B cell (primary cell): ENCODE results near the gene HPD. TPM values are rescaled to one million over a fixed set of nuclear protein-coding genes. Genes with fewer than 3 reads are reported as not detected.

Source experiments
- ATAC-seq: fragments of 200-7000 bp; cut with Tn5 transposase; one replicate; pipeline ENCODE4 v1.10.0; 2021; ENCODE audit warnings: low read depth, mild to moderate bottlenecking, moderate number of reproducible peaks, moderate library complexity
- CTCF ChIA-PET: fragments of 350-600 bp; sonication (Branson Sonifier 250); formaldehyde crosslinking; loops from one replicate; lab custom pipeline; 2021; ENCODE audit warnings: antibody characterized with exemption, inconsistent platforms; lab: Charles Lee
- POLR2A ChIA-PET: fragments of 350-600 bp; sonication (Branson Sonifier 250); formaldehyde crosslinking; loops from one replicate; lab custom pipeline; 2021; ENCODE audit warnings: antibody characterized with exemption; lab: Charles Lee
- DNase-seq: peaks from one replicate; pipeline ENCODE4 v3.0.0; 2013
- H2AFZ ChIP-seq: 2 replicates; pipeline ENCODE4 v1.6.1; 2012; ENCODE audit warnings: mild to moderate bottlenecking, low read depth, low read length; ENCODE audit not compliant: insufficient read depth, poor library complexity, severe bottlenecking
- H3K27ac ChIP-seq, 2 donors: 1 replicate in 1 of 2; 2 replicates in 1 of 2; pipeline ENCODE4 v1.5.1; 2012 to 2013; ENCODE audit warnings: low read length in 2 of 2, mild to moderate bottlenecking in 2 of 2, moderate library complexity in 1 of 2
- H3K27me3 ChIP-seq, 4 experiments: fragments of 200-600 bp in 1 of 4; sonication (generic) in 1 of 4; replicated peaks in 1 of 4; 1 replicate in 2 of 4; 2 replicates in 2 of 4; pipeline versions ENCODE4 v1.6.1 to v1.7.0; 2013 to 2016; ENCODE audit warnings: low read length in 3 of 4, mild to moderate bottlenecking in 2 of 4, mixed read lengths in 1 of 4, moderate library complexity in 1 of 4; ENCODE audit not compliant: insufficient read depth in 4 of 4, control insufficient read depth in 3 of 4; ENCODE audit errors: control extremely low read depth in 1 of 4
- H3K36me3 ChIP-seq, 2 experiments: replicated peaks in 1 of 2; 1 replicate in 1 of 2; 2 replicates in 1 of 2; pipeline versions ENCODE4 v1.6.1 to v1.7.1; 2013; ENCODE audit warnings: low read length in 1 of 2; ENCODE audit not compliant: insufficient read depth in 2 of 2, control insufficient read depth in 1 of 2; ENCODE audit errors: control extremely low read depth in 1 of 2, extremely low read depth in 1 of 2
- H3K4me1 ChIP-seq, 2 donors: fragments of 200-600 bp in 1 of 2; sonication (generic) in 1 of 2; 1 replicate in 1 of 2; 2 replicates in 1 of 2; pipeline versions ENCODE4 v1.5.1 to v1.6.1; 2013 to 2017; ENCODE audit warnings: low read length in 2 of 2; ENCODE audit not compliant: control insufficient read depth in 2 of 2, insufficient read depth in 2 of 2
- H3K4me2 ChIP-seq: replicated peaks from 2 replicates; pipeline ENCODE3; 2012; ENCODE audit warnings: mild to moderate bottlenecking, low read depth, low read length; ENCODE audit not compliant: poor library complexity, severe bottlenecking
- H3K4me3 ChIP-seq, 5 experiments: fragments of 200-600 bp in 1 of 5; sonication (generic) in 1 of 5; 1 replicate in 3 of 5; 2 replicates in 2 of 5; pipeline versions ENCODE4 v1.5.1 to v1.7.0; 2011 to 2016; ENCODE audit warnings: low read length in 4 of 5, mild to moderate bottlenecking in 4 of 5, low read depth in 2 of 5, control low read depth in 1 of 5, moderate library complexity in 1 of 5; ENCODE audit not compliant: insufficient read depth in 1 of 5; ENCODE audit errors: control extremely low read depth in 1 of 5, extremely low read depth in 1 of 5
- H3K79me2 ChIP-seq: fragments of 200-600 bp; sonication (generic); one replicate; pipeline ENCODE4 v1.6.0; 2016; ENCODE audit warnings: low read length; ENCODE audit not compliant: control insufficient read depth, insufficient read depth
- H3K9ac ChIP-seq: fragments of 200-600 bp; sonication (generic); 2 replicates; pipeline ENCODE4 v1.6.1; 2017; ENCODE audit warnings: mild to moderate bottlenecking, low read length, moderate library complexity
- H3K9me3 ChIP-seq, 3 donors: one replicate each; pipeline versions ENCODE4 v1.6.1 to v1.7.1; 2013; ENCODE audit warnings: low read length in 2 of 3; ENCODE audit not compliant: control insufficient read depth in 2 of 3, insufficient read depth in 1 of 3; ENCODE audit errors: control extremely low read depth in 1 of 3
- H4K20me1 ChIP-seq: 2 replicates; pipeline ENCODE4 v1.6.0; 2012; ENCODE audit warnings: mild to moderate bottlenecking, low read length; ENCODE audit not compliant: insufficient read depth, control insufficient read depth, poor library complexity, severe bottlenecking
- H3K27ac Mint-ChIP-seq: one replicate; pipeline ENCODE4 v1.8.0; 2021; ENCODE audit warnings: mixed read lengths
- H3K27me3 Mint-ChIP-seq: one replicate; pipeline ENCODE4 v1.8.0; 2021; ENCODE audit warnings: mixed read lengths
- H3K4me1 Mint-ChIP-seq: one replicate; pipeline ENCODE4 v1.8.0; 2021; ENCODE audit warnings: mixed read lengths
- H3K4me3 Mint-ChIP-seq: one replicate; pipeline ENCODE4 v1.8.0; 2021; ENCODE audit warnings: mixed read lengths
- H3K9me3 Mint-ChIP-seq: one replicate; pipeline ENCODE4 v1.8.0; 2022; ENCODE audit warnings: mixed read lengths; ENCODE audit not compliant: insufficient read depth
- CTCF ChIP-seq: fragments of 200-600 bp; IDR thresholded peaks from one replicate; pipeline ENCODE4 v1.8.0; 2022; ENCODE audit warnings: antibody characterized with exemption, mild to moderate bottlenecking
- EZH2 ChIP-seq: IDR thresholded peaks from 2 replicates; pipeline ENCODE4 v1.6.1; 2012; ENCODE audit warnings: borderline replicate concordance, low read depth, mild to moderate bottlenecking, moderate library complexity, low read length; ENCODE audit not compliant: insufficient read depth, poor library complexity, severe bottlenecking
- WGBS: methylation state at CpG from one replicate; pipeline ENCODE4 v1.1.5; 2013; ENCODE audit warnings: missing lambda C conversion rate; ENCODE audit not compliant: insufficient coverage; 5-methylcytosine and 5-hydroxymethylcytosine counted together
- intact Hi-C: fragments of 100-400 bp; cut with micrococcal nuclease; formaldehyde crosslinking; loops from one replicate; pipeline ENCODE4 v1.10.0; 2022
- polyA plus RNA-seq: library from polyadenylated mRNA; depleted of rRNA; stranded (reverse); fragments of >200 nt; gene quantifications from 2 replicates; pipeline ENCODE4 v1.2.3, GENCODE V29; 2012
- total RNA-seq, 2 donors: library from RNA; stranded (reverse); fragments of 120-200 nt in 1 of 2; gene quantifications; 1 replicate in 1 of 2; 2 replicates in 1 of 2; pipeline versions ENCODE4 v1.2.3 to v1.2.4, GENCODE V29; 2013 to 2022

HPD gene
- total and polyA plus RNA-seq, 2 donors (not counting 1 experiment from before 2014, with no cell fraction given) = not detected

- Mint-ChIP-seq H3K4me1 (no peaks in the 10 kb centered on the region), H3K4me3 (no peak overlapping the region), H3K9me3 (no peaks in the 10 kb centered on the region), H3K27me3 (no peaks in the 10 kb centered on the region), H3K27ac (no peak overlapping the region)
- DNase-seq = no peak
- Histone ChIP-seq H3K4me2 (no peak overlapping the region), H3K9ac (no peak overlapping the region), H3K79me2 (no peaks in the 10 kb centered on the region), H3K27ac (no peak overlapping the region), H2AFZ (no peak overlapping the region), H3K36me3 (no peaks in the 10 kb centered on the region), H3K4me1 (peaks cover 0 to 17% of the 10 kb centered on the region in 2 donors), H3K4me3 (no peak overlapping the region), H3K27me3 (no peaks in the 10 kb centered on the region), H4K20me1 (no peaks in the 10 kb centered on the region), H3K9me3 (no peaks in the 10 kb centered on the region)
- 88% methylated on average over 13 of the region's 13 CpGs for WGBS
- CTCF ChIA-PET = no interaction called here
- ATAC-seq = no peak
- POLR2A ChIA-PET = no interaction called here
- intact Hi-C loops = no loop called here
- TF ChIP-seq CTCF = no peak
- TF ChIP-seq EZH2 = no peak
Measured at GRCh38 chr12:121849665-121850064, 9.0 kb downstream of the HPD start.

GRCh38 chr12:121849211-121849610 lies 9.4 kb downstream of the HPD start:
- Mint-ChIP-seq H3K27ac (no peak overlapping the region), H3K9me3 (no peaks in the 10 kb centered on the region), H3K27me3 (no peaks in the 10 kb centered on the region), H3K4me1 (no peaks in the 10 kb centered on the region), H3K4me3 (no peak overlapping the region)
- Histone ChIP-seq H3K79me2 (no peaks in the 10 kb centered on the region), H3K9me3 (no peaks in the 10 kb centered on the region), H3K27me3 (no peaks in the 10 kb centered on the region), H3K36me3 (no peaks in the 10 kb centered on the region), H2AFZ (no peak overlapping the region), H3K4me1 (peaks cover 0 to 17% of the 10 kb centered on the region in 2 donors), H4K20me1 (no peaks in the 10 kb centered on the region), H3K4me2 (no peak overlapping the region), H3K4me3 (no peak overlapping the region), H3K9ac (no peak overlapping the region), H3K27ac (no peak overlapping the region)
- CTCF ChIA-PET = no interaction called here
- TF ChIP-seq CTCF = no peak
- no peak for TF ChIP-seq EZH2
- DNase-seq = no peak
- intact Hi-C loops = no loop called here
- 93% methylated on average over 3 of the region's 6 CpGs for WGBS
- no peak for ATAC-seq
- POLR2A ChIA-PET = interaction anchor here (0.6 kb wide), 1 partner anchor 390 kb away, joined by 3 read pairs; no protein-coding TSS in a partner anchor
